Effector CD8-positive, alpha-beta T cell (primary cell): ENCODE results near the gene PLA2G12B.
"Not testable (repeated sequence)": the region's sequence is repeated elsewhere in the genome, so short reads cannot be mapped to it uniquely, and the experiment has no call there.

Experiments used
- DNase-seq: peaks from one replicate; lab custom pipeline; 2025; lab: John Stamatoyannopoulos, UW
- total RNA-seq, 4 experiments: gene quantifications; one replicate each; lab custom pipeline; 2026; lab: John Stamatoyannopoulos, UW

The PLA2G12B gene
- total RNA-seq = 0 to 0.18 (median 0) reads per million in 4 experiments

GRCh38 chr10:72954596-72955554 lies at the start of gene PLA2G12B:
TSS of gene PLA2G12B (minus strand) at chr10:72954806. CDS start at chr10:72954685, 121 bp downstream.
- DNase-seq = no peak

GRCh38 chr10:73003822-73004221 lies 49.2 kb upstream of the PLA2G12B start:
- DNase-seq = no peak

- no peak for DNase-seq
These were observed 46.4 kb upstream of the PLA2G12B start for GRCh38 chr10:73000973-73001372.

GRCh38 chr10:72997099-72997498 lies 42.5 kb upstream of the PLA2G12B start:
- DNase-seq = no peak

GRCh38 chr10:72995459-72995858 lies 40.9 kb upstream of the PLA2G12B start:
- not testable (repeated sequence) for DNase-seq

- not testable (repeated sequence) for DNase-seq
These were observed 35.2 kb upstream of the PLA2G12B start for GRCh38 chr10:72989771-72990170.

- not testable (repeated sequence) for DNase-seq
These were observed 30.0 kb upstream of the PLA2G12B start for GRCh38 chr10:72984618-72985017.

- DNase-seq = no peak
These were observed 27.4 kb upstream of the PLA2G12B start for GRCh38 chr10:72981882-72982529.

- DNase-seq = no peak
These were observed 26.6 kb upstream of the PLA2G12B start for GRCh38 chr10:72981028-72981881.

GRCh38 chr10:72980348-72980747 lies 25.7 kb upstream of the PLA2G12B start:
- no peak for DNase-seq

GRCh38 chr10:72979709-72980108 lies 25.1 kb upstream of the PLA2G12B start:
- no peak for DNase-seq

- DNase-seq = no peak
These were observed 22.3 kb upstream of the PLA2G12B start for GRCh38 chr10:72976886-72977285.

- no peak for DNase-seq
These were observed 1.4 kb upstream of the PLA2G12B start for GRCh38 chr10:72956001-72956400.

GRCh38 chr10:72954230-72954595 lies 393 bp downstream of the PLA2G12B start:
- DNase-seq = no peak

GRCh38 chr10:72953687-72954086 lies 919 bp downstream of the PLA2G12B start:
- DNase-seq = no peak

GRCh38 chr10:72952642-72953158 lies 1.9 kb downstream of the PLA2G12B start:
- DNase-seq = no peak

- DNase-seq = no peak
These were observed 2.4 kb downstream of the PLA2G12B start for GRCh38 chr10:72952189-72952588.

GRCh38 chr10:72951760-72952159 lies 2.8 kb downstream of the PLA2G12B start:
- no peak for DNase-seq

GRCh38 chr10:72948762-72949161 lies 5.8 kb downstream of the PLA2G12B start:
- DNase-seq = no peak

GRCh38 chr10:72946963-72947362 lies 7.6 kb downstream of the PLA2G12B start:
- no peak for DNase-seq

- no peak for DNase-seq
These were observed 10.9 kb downstream of the PLA2G12B start for GRCh38 chr10:72943498-72944234.
